Adrenal gland (tissue), 12 donors: ENCODE results near the gene CCDC74B. TPM values are rescaled to one million over a fixed set of nuclear protein-coding genes. Genes with fewer than 3 reads are reported as not detected.
"Not testable (repeated sequence)": the region's sequence is repeated elsewhere in the genome, so short reads cannot be mapped to it uniquely, and the experiment has no call there.

Experiments
- DNase-seq, 7 donors: peaks; one replicate each; pipeline ENCODE4 v3.0.0-alpha.2; 2019 to 2020
- H3K27ac ChIP-seq, 5 donors: fragments of 200-600 bp; sonication (generic) in 4 of 5; 1 replicate in 3 of 5; 2 replicates in 2 of 5; pipeline versions ENCODE4 v1.5.1 to v1.8.0; 2016 to 2020; ENCODE audit warnings: mild to moderate bottlenecking in 1 of 5
- H3K27me3 ChIP-seq: fragments of 200-600 bp; 2 replicates; pipeline ENCODE4 v1.8.0; 2021
- H3K36me3 ChIP-seq, 2 donors: fragments of 200-600 bp; replicated peaks in 1 of 2; 1 replicate in 1 of 2; 2 replicates in 1 of 2; pipeline versions ENCODE4 v1.5.1 to v1.8.0; 2018 to 2022
- H3K4me1 ChIP-seq, 2 donors: fragments of 200-600 bp; replicated peaks in 1 of 2; 1 replicate in 1 of 2; 2 replicates in 1 of 2; pipeline versions ENCODE4 v1.5.1 to v1.8.0; 2018 to 2021
- H3K4me3 ChIP-seq, 4 donors: fragments of 200-600 bp; sonication (generic) in 3 of 4; one replicate each; pipeline ENCODE4 v1.5.1; 2016 to 2018
- H3K9me3 ChIP-seq, 3 donors: fragments of 200-600 bp; sonication (generic) in 1 of 3; replicated peaks in 1 of 3; 1 replicate in 2 of 3; 2 replicates in 1 of 3; pipeline versions ENCODE4 v1.5.1 to v1.8.0; 2016 to 2021
- CTCF ChIP-seq, 6 experiments: fragments of 450-650 bp in 4 of 6; fragments of 200-600 bp in 2 of 6; sonication (generic) in 1 of 6; IDR thresholded peaks; 1 replicate in 5 of 6; 2 replicates in 1 of 6; pipeline versions ENCODE4 v1.5.1 to v1.8.0; 2016 to 2021; ENCODE audit warnings: antibody characterized with exemption in 6 of 6, mild to moderate bottlenecking in 2 of 6, moderate library complexity in 1 of 6
- POLR2A ChIP-seq, 2 donors: fragments of 450-650 bp; IDR thresholded peaks; one replicate each; pipeline ENCODE4 v1.6.1; 2017; ENCODE audit warnings: antibody characterized with exemption in 2 of 2, mild to moderate bottlenecking in 2 of 2, moderate library complexity in 1 of 2
- WGBS, 4 donors: extraction: QIAGEN DNeasy Blood & Tissue Kit in 2 of 4; methylation state at CpG; one replicate each; pipeline versions ENCODE4 v1.1.5 to v1.1.7; 2013 to 2017; 5-methylcytosine and 5-hydroxymethylcytosine counted together
- intact Hi-C, 2 donors: fragments of 100-400 bp; cut with DNase I; formaldehyde crosslinking; loops; one replicate each; pipeline versions ENCODE4 v1.14.1 to v1.15.0; 2022 to 2023
- polyA plus RNA-seq, 3 donors: library from polyadenylated mRNA; stranded (reverse); fragments of 200-250 nt in 2 of 3; fragments of 350-450 nt in 1 of 3; fragmentation: Illumina TruSeq in 1 of 3; extraction: RNeasy Lipid Tissue Mini Kit (QIAGEN cat#74804) in 1 of 3; gene quantifications; one replicate each; pipeline ENCODE4 v1.2.3, GENCODE V29; 2013 to 2014
- small RNA-seq, 2 donors: library from RNA; depleted of rRNA; stranded (forward); fragments of <200 nt; gene quantifications; one replicate each; pipeline ENCODE3, GENCODE V24; 2016
- total RNA-seq, 9 donors: library from RNA; depleted of rRNA in 4 of 9; stranded (reverse); fragments of >200 nt in 4 of 9; fragments of 120-200 nt in 1 of 9; fragmentation: NEBNext Ultra II Directional in 1 of 9; extraction: Animal tissue kit (Norgen Biotek cat#: 25700) in 1 of 9; gene quantifications; one replicate each; pipeline versions ENCODE4 v1.1.0 to v1.2.4, GENCODE V29; 2013 to 2023
- donor health status: healthy with polysubstance abuse.
- donor health status: Bipolar disorder and iron deficiency.
- donor health status: DM: yes; HTN: yes; CAD: no.
- donor health status: DM: no; HTN: no; CAD: no.
- donor health status: DM: no; HTN: no; CAD: no.
- donor health status: DM: yes; HTN: yes; CAD: no.

CCDC74B gene
- total and polyA plus RNA-seq, 12 donors, result 3.9 to 22.5 (median 9.8) TPM

GRCh38 chr2:130135692-130136541, 9.0 kb downstream of the CCDC74B start:
- Histone ChIP-seq H3K36me3 (no peaks in the 10 kb centered on the region), H3K9me3 (no peaks in the 10 kb centered on the region), H3K4me3 (no peak overlapping the region), H3K27me3 (no peaks in the 10 kb centered on the region), H3K27ac (no peak overlapping the region), H3K4me1 (no peaks in the 10 kb centered on the region)
- 90 to 100% (median 95%) methylated on average over 6 to 15 of the region's 15 CpGs for WGBS, 4 donors
- TF ChIP-seq POLR2A (IDR thresholded peaks at IDR 0.05) (no peak), CTCF (IDR thresholded peaks at IDR 0.05) (no peak)
- intact Hi-C loops, result no loop called here
- DNase-seq, result no peak

- H3K4me3 ChIP-seq, H3K27ac ChIP-seq, H3K9me3 ChIP-seq, DNase-seq, H3K27me3 ChIP-seq, H3K4me1 ChIP-seq, intact Hi-C loops, H3K36me3 ChIP-seq: not testable (repeated sequence)
- WGBS, 4 donors, result 89 to 95% (median 91%) methylated on average over 9 to 27 of the region's 29 CpGs
Measured at GRCh38 chr2:130129120-130129829, 15.6 kb downstream of the CCDC74B start, which contains the start of gene POTEF. POTEF (minus strand) TSS chr2:130129222; CDS start chr2:130120515, 8,707 bp downstream.

GRCh38 chr2:130128464-130128863, 16.4 kb downstream of the CCDC74B start:
- H3K9me3 ChIP-seq, H3K27ac ChIP-seq, DNase-seq, H3K4me1 ChIP-seq, H3K36me3 ChIP-seq, H3K4me3 ChIP-seq, H3K27me3 ChIP-seq, intact Hi-C loops: not testable (repeated sequence)
- WGBS, 4 donors, result 80 to 89% (median 87%) methylated on average over 1 to 11 of the region's 14 CpGs; no CpG with 5 or more reads in 1 of the 4 donors

GRCh38 chr2:130127726-130128125, 17.2 kb downstream of the CCDC74B start:
- H3K36me3 ChIP-seq, H3K27ac ChIP-seq, H3K4me1 ChIP-seq, H3K9me3 ChIP-seq, DNase-seq, intact Hi-C loops, H3K4me3 ChIP-seq, H3K27me3 ChIP-seq: not testable (repeated sequence)
- WGBS, 4 donors, result no CpG with 5 or more reads among the region's 9 CpGs

GRCh38 chr2:130120924-130121323, 24.0 kb downstream of the CCDC74B start:
- 90 to 100% (median 95%) methylated on average over 19 to 35 of the region's 45 CpGs for WGBS, 4 donors
- intact Hi-C loops, result not testable (repeated sequence)

GRCh38 chr2:130102597-130103363, 42.1 kb downstream of the CCDC74B start:
- intact Hi-C loops, H3K4me3 ChIP-seq, H3K4me1 ChIP-seq, H3K27ac ChIP-seq, H3K36me3 ChIP-seq, H3K27me3 ChIP-seq, DNase-seq, H3K9me3 ChIP-seq: not testable (repeated sequence)
- WGBS, 4 donors, result 39 to 70% (median 52%) methylated on average over 6 to 7 of the region's 8 CpGs

More at GRCh38 chr2:130120924-130121323, 24.0 kb downstream of the CCDC74B start:
- H3K4me1 ChIP-seq, H3K27me3 ChIP-seq, H3K27ac ChIP-seq, DNase-seq, H3K9me3 ChIP-seq, H3K4me3 ChIP-seq, H3K36me3 ChIP-seq: not testable (repeated sequence)

Small RNAs within 50 kb of the gene (small RNA-seq; reads per million reads assigned to genes)
- gene RNU6-1049P, result 0 reads per million in 2 donors

Other genes with a start within 250 kb of the CCDC74B start
- gene RAB6C, start 165.4 kb downstream of the CCDC74B start, total RNA-seq, result under 1 TPM in 2 of 9 donors, not detected in 7; 0.14 to 0.28 TPM
- gene RAB6C, start 165.4 kb downstream of the CCDC74B start, polyA plus RNA-seq, result under 1 TPM; 0.13 to 0.59 (median 0.24) TPM
- gene POTEF, start 15.9 kb downstream of the CCDC74B start, total RNA-seq, result not detected
- gene POTEF, start 15.9 kb downstream of the CCDC74B start, polyA plus RNA-seq, result not detected
- 10 to 100 TPM; 23.7 to 85.4 (median 35.3) TPM for gene SMPD4, start 36.5 kb upstream of the CCDC74B start, total RNA-seq
- gene SMPD4, start 36.5 kb upstream of the CCDC74B start, polyA plus RNA-seq, result 10 to 100 TPM; 26.5 to 94.4 (median 87.1) TPM
- gene MZT2B, start 37.1 kb upstream of the CCDC74B start, total RNA-seq, result 100 to 1,000 TPM; 122 to 372 (median 323) TPM
- gene MZT2B, start 37.1 kb upstream of the CCDC74B start, polyA plus RNA-seq, result 100 to 1,000 TPM in 2 of 3 donors, 1 to 10 TPM in 1; 7.1 to 688 (median 461) TPM
- gene TUBA3E, start 53.3 kb upstream of the CCDC74B start, total RNA-seq, result not detected
- not detected for gene TUBA3E, start 53.3 kb upstream of the CCDC74B start, polyA plus RNA-seq
- 100 to 1,000 TPM in 2 of 9 donors, 10 to 100 TPM in 7; 62.7 to 114 (median 82.2) TPM for gene IMP4, start 197.8 kb upstream of the CCDC74B start, total RNA-seq
- gene IMP4, start 197.8 kb upstream of the CCDC74B start, polyA plus RNA-seq, result 100 to 1,000 TPM in 2 of 3 donors, 10 to 100 TPM in 1; 55.8 to 141 (median 117) TPM
- 10 to 100 TPM in 8 of 9 donors, 1 to 10 TPM in 1; 7.4 to 74.1 (median 41.9) TPM for gene PTPN18, start 210.9 kb upstream of the CCDC74B start, total RNA-seq
- gene PTPN18, start 210.9 kb upstream of the CCDC74B start, polyA plus RNA-seq, result 10 to 100 TPM; 32.3 to 64.4 (median 42.2) TPM